GM06990 (cell line): ENCODE measurements around the gene STK40.

ENCODE experiments used
- DNase-seq: peaks from one replicate; pipeline ENCODE4 v3.0.0-alpha.2; 2011; ENCODE audit not compliant: insufficient read length; ENCODE audit errors: extremely low read depth
- H3K27me3 ChIP-seq: replicated peaks from 2 replicates; pipeline ENCODE4 v1.6.0; 2011; ENCODE audit warnings: low read length; ENCODE audit not compliant: control insufficient read depth, insufficient read depth
- H3K36me3 ChIP-seq: 2 replicates; pipeline ENCODE4 v1.5.1; 2011; ENCODE audit warnings: low read length; ENCODE audit not compliant: control insufficient read depth, insufficient read depth
- H3K4me3 ChIP-seq: replicated peaks from 2 replicates; pipeline ENCODE4 v1.5.1; 2011; ENCODE audit warnings: low read depth, mild to moderate bottlenecking, control low read depth, low read length
- CTCF ChIP-seq: IDR thresholded peaks from 2 replicates; pipeline ENCODE4 v1.5.1; 2011; ENCODE audit warnings: low read length, control low read depth, mild to moderate bottlenecking, inconsistent platforms; ENCODE audit not compliant: insufficient read depth, poor library complexity, severe bottlenecking

STK40 gene

GRCh38 chr1:36369061-36369861, 16.5 kb downstream of the STK40 start:
- H3K4me3 ChIP-seq: no peak overlapping the region
- DNase-seq: no peak
- peaks cover 6% of the 10 kb centered on the region for H3K36me3 ChIP-seq
- no peaks in the 10 kb centered on the region for H3K27me3 ChIP-seq
- TF ChIP-seq CTCF: peak; percentile 85

- H3K4me3 ChIP-seq: no peak overlapping the region
- no peak for DNase-seq
- H3K36me3 ChIP-seq: peaks cover 6% of the 10 kb centered on the region
- no peaks in the 10 kb centered on the region for H3K27me3 ChIP-seq
- no peak for TF ChIP-seq CTCF
These were observed 17.9 kb downstream of the STK40 start for GRCh38 chr1:36367798-36368197.

- Histone ChIP-seq H3K4me3 (no peak overlapping the region), H3K36me3 (peaks cover 8% of the 10 kb centered on the region), H3K27me3 (no peaks in the 10 kb centered on the region)
- no peak for DNase-seq
- TF ChIP-seq CTCF: no peak
These were observed 18.7 kb downstream of the STK40 start for GRCh38 chr1:36367066-36367465.

- DNase-seq: no peak
- no peak for TF ChIP-seq CTCF
- H3K4me3 ChIP-seq: no peak overlapping the region
- H3K27me3 ChIP-seq: no peaks in the 10 kb centered on the region
- H3K36me3 ChIP-seq: peaks cover 9% of the 10 kb centered on the region
These were observed 19.5 kb downstream of the STK40 start for GRCh38 chr1:36366091-36366661.

- Histone ChIP-seq H3K36me3 (peaks cover 9% of the 10 kb centered on the region), H3K27me3 (no peaks in the 10 kb centered on the region), H3K4me3 (no peak overlapping the region)
- no peak for DNase-seq
- no peak for TF ChIP-seq CTCF
These were observed 20.3 kb downstream of the STK40 start for GRCh38 chr1:36365381-36365780.
